Adrenal gland (tissue), 12 donors: ENCODE data around the gene CD177. TPM values are rescaled to one million over a fixed set of nuclear protein-coding genes. Genes with fewer than 3 reads are reported as not detected.
"Not testable (repeated sequence)": the region's sequence is repeated elsewhere in the genome, so short reads cannot be mapped to it uniquely, and the experiment has no call there.

ENCODE experiments used
- DNase-seq, 7 donors: peaks; one replicate each; pipeline ENCODE4 v3.0.0-alpha.2; 2019 to 2020
- H3K27ac ChIP-seq, 5 donors: fragments of 200-600 bp; sonication (generic) in 4 of 5; 1 replicate in 3 of 5; 2 replicates in 2 of 5; pipeline versions ENCODE4 v1.5.1 to v1.8.0; 2016 to 2020; ENCODE audit warnings: mild to moderate bottlenecking in 1 of 5
- H3K27me3 ChIP-seq: fragments of 200-600 bp; 2 replicates; pipeline ENCODE4 v1.8.0; 2021
- H3K36me3 ChIP-seq, 2 donors: fragments of 200-600 bp; replicated peaks in 1 of 2; 1 replicate in 1 of 2; 2 replicates in 1 of 2; pipeline versions ENCODE4 v1.5.1 to v1.8.0; 2018 to 2022
- H3K4me1 ChIP-seq, 2 donors: fragments of 200-600 bp; replicated peaks in 1 of 2; 1 replicate in 1 of 2; 2 replicates in 1 of 2; pipeline versions ENCODE4 v1.5.1 to v1.8.0; 2018 to 2021
- H3K4me3 ChIP-seq, 4 donors: fragments of 200-600 bp; sonication (generic) in 3 of 4; one replicate each; pipeline ENCODE4 v1.5.1; 2016 to 2018
- H3K9me3 ChIP-seq, 3 donors: fragments of 200-600 bp; sonication (generic) in 1 of 3; replicated peaks in 1 of 3; 1 replicate in 2 of 3; 2 replicates in 1 of 3; pipeline versions ENCODE4 v1.5.1 to v1.8.0; 2016 to 2021
- POLR2A ChIP-seq, 2 donors: fragments of 450-650 bp; IDR thresholded peaks; one replicate each; pipeline ENCODE4 v1.6.1; 2017; ENCODE audit warnings: antibody characterized with exemption in 2 of 2, mild to moderate bottlenecking in 2 of 2, moderate library complexity in 1 of 2
- WGBS, 4 donors: extraction: QIAGEN DNeasy Blood & Tissue Kit in 2 of 4; methylation state at CpG; one replicate each; pipeline versions ENCODE4 v1.1.5 to v1.1.7; 2013 to 2017; 5-methylcytosine and 5-hydroxymethylcytosine counted together
- intact Hi-C, 2 donors: fragments of 100-400 bp; cut with DNase I; formaldehyde crosslinking; loops; one replicate each; pipeline versions ENCODE4 v1.14.1 to v1.15.0; 2022 to 2023
- polyA plus RNA-seq, 3 donors: library from polyadenylated mRNA; stranded (reverse); fragments of 200-250 nt in 2 of 3; fragments of 350-450 nt in 1 of 3; fragmentation: Illumina TruSeq in 1 of 3; extraction: RNeasy Lipid Tissue Mini Kit (QIAGEN cat#74804) in 1 of 3; gene quantifications; one replicate each; pipeline ENCODE4 v1.2.3, GENCODE V29; 2013 to 2014
- total RNA-seq, 9 donors: library from RNA; depleted of rRNA in 4 of 9; stranded (reverse); fragments of >200 nt in 4 of 9; fragments of 120-200 nt in 1 of 9; fragmentation: NEBNext Ultra II Directional in 1 of 9; extraction: Animal tissue kit (Norgen Biotek cat#: 25700) in 1 of 9; gene quantifications; one replicate each; pipeline versions ENCODE4 v1.1.0 to v1.2.4, GENCODE V29; 2013 to 2023
- TF ChIP-seq, protein P1 (sequence below), 6 experiments: fragments of 450-650 bp in 4 of 6; fragments of 200-600 bp in 2 of 6; sonication (generic) in 1 of 6; IDR thresholded peaks; 1 replicate in 5 of 6; 2 replicates in 1 of 6; pipeline versions ENCODE4 v1.5.1 to v1.8.0; 2016 to 2021; ENCODE audit warnings: antibody characterized with exemption in 6 of 6, mild to moderate bottlenecking in 2 of 6, moderate library complexity in 1 of 6
- donor health status: healthy with polysubstance abuse.
- donor health status: Bipolar disorder and iron deficiency.
- donor health status: DM: yes; HTN: yes; CAD: no.
- donor health status: DM: no; HTN: no; CAD: no.
- donor health status: DM: no; HTN: no; CAD: no.
- donor health status: DM: yes; HTN: yes; CAD: no.

The CD177 gene
- total and polyA plus RNA-seq, 12 donors: 0.20 to 0.58 (median 0.39) TPM; not detected in 5

DNA sequence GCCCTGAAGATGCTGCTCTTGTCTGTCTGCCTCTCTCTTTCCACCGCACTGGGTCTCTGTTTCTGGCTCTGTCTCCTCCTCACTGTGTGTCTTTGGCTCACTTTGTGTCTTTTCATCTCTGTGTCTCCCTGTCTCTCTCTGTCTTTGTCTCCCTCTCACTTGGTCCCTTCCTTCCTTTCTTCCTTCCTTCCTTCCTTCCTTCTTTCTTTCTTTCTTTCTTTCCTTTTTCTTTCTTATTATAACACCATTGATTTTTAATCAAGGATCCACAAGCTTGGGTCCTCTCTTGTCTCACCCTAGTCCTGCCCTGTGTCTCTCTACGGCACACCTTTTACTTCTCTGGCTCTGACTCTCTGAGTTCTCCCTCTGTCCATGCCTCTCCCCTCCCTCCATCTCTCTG lies 14.3 kb downstream of the CD177 start:
- Histone ChIP-seq H3K27me3 (no peaks in the 10 kb centered on the region), H3K9me3 (no peaks in the 10 kb centered on the region), H3K36me3 (no peaks in the 10 kb centered on the region), H3K27ac (no peak overlapping the region), H3K4me1 (no peaks in the 10 kb centered on the region), H3K4me3 (no peak overlapping the region)
- 62 to 67% (median 65%) methylated on average over 2 of the region's 2 CpGs for WGBS, 4 donors
- DNase-seq: no peak
- intact Hi-C loops: no loop called here
- TF ChIP-seq POLR2A (IDR thresholded peaks at IDR 0.05): no peak
- TF ChIP-seq, protein P1, sequence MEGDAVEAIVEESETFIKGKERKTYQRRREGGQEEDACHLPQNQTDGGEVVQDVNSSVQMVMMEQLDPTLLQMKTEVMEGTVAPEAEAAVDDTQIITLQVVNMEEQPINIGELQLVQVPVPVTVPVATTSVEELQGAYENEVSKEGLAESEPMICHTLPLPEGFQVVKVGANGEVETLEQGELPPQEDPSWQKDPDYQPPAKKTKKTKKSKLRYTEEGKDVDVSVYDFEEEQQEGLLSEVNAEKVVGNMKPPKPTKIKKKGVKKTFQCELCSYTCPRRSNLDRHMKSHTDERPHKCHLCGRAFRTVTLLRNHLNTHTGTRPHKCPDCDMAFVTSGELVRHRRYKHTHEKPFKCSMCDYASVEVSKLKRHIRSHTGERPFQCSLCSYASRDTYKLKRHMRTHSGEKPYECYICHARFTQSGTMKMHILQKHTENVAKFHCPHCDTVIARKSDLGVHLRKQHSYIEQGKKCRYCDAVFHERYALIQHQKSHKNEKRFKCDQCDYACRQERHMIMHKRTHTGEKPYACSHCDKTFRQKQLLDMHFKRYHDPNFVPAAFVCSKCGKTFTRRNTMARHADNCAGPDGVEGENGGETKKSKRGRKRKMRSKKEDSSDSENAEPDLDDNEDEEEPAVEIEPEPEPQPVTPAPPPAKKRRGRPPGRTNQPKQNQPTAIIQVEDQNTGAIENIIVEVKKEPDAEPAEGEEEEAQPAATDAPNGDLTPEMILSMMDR (IDR thresholded peaks at IDR 0.05): no peak

DNA sequence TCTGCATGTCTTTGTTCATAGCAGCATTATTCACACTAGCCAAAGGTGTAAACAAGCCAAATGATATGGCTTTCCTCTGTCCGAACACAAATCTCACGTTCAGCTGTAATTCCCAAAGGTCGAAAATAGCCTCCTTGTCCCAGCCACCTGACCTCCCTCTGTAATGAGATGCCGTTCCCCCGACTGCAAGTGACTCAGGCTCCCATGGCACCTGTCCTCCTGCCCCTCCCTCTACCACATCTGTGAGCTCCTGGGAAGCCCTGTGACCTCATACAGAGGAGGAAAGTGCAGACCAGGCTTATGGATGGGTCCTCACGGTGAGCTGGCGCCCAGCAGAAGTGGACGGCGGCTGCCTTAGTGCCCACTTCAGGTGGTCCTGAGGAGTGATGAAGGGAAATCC lies 15.4 kb downstream of the CD177 start:
- H3K9me3 ChIP-seq, DNase-seq, intact Hi-C loops, H3K4me3 ChIP-seq, H3K4me1 ChIP-seq, H3K27ac ChIP-seq, H3K36me3 ChIP-seq, H3K27me3 ChIP-seq: not testable (repeated sequence)
- 46 to 73% (median 66%) methylated on average over 5 of the region's 9 CpGs for WGBS, 4 donors

DNA sequence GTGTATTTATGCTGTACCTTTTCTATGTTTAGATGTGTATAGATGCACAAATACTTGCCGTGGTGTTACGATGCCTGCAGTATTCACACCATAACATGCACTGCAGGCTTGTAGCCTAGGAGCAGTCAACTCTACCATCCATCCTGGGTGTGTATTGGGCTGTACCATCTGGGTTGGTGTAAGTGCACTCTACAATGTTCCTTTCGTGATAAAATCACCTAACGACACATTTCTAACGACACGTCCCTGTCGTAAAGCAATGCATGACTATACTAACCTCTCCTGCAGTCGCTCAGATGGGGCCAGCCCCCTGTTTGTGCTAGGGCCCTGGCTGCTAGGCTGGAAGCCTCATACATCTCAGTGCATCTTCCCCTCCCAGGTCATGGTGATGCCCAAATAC lies 18.4 kb downstream of the CD177 start:
- Histone ChIP-seq H3K4me1 (no peaks in the 10 kb centered on the region), H3K27me3 (no peaks in the 10 kb centered on the region), H3K4me3 (no peak overlapping the region), H3K27ac (no peak overlapping the region), H3K9me3 (no peaks in the 10 kb centered on the region), H3K36me3 (no peaks in the 10 kb centered on the region)
- TF ChIP-seq POLR2A (IDR thresholded peaks at IDR 0.05): no peak
- TF ChIP-seq, protein P1 (IDR thresholded peaks at IDR 0.05): no peak
- intact Hi-C loops: no loop called here
- 68 to 77% (median 71%) methylated on average over 8 of the region's 8 CpGs for WGBS, 4 donors
- DNase-seq: no peak

DNA sequence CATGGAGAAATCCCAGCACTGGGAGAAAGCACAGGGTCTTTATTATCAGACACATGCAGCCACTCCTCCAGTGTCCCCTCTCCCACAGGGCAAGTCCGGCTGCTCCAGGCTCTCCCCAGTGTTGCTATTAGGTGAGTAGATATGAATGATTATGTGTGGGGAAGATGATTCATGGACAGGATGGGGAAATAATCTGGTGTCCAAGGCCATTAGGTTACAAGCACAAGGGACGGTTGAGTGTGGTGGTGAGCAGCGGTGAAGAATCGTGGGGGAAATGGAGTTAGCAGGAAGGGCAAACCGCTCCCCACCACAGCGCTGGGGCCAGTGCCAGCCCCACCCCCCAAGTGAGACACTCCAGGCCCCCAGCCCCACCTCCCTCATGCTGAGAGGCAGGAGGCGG lies 19.0 kb downstream of the CD177 start:
- no peaks in the 10 kb centered on the region for H3K36me3 ChIP-seq
- H3K9me3 ChIP-seq: no peaks in the 10 kb centered on the region
- H3K4me3 ChIP-seq: no peak overlapping the region
- H3K4me1 ChIP-seq: no peaks in the 10 kb centered on the region
- TF ChIP-seq POLR2A (IDR thresholded peaks at IDR 0.05): no peak
- TF ChIP-seq, protein P1 (IDR thresholded peaks at IDR 0.05): no peak
- intact Hi-C loops: no loop called here
- no peaks in the 10 kb centered on the region for H3K27me3 ChIP-seq
- 34 to 60% (median 48%) methylated on average over 6 to 7 of the region's 7 CpGs for WGBS, 4 donors
- no peak for DNase-seq
- H3K27ac ChIP-seq: no peak overlapping the region

DNA sequence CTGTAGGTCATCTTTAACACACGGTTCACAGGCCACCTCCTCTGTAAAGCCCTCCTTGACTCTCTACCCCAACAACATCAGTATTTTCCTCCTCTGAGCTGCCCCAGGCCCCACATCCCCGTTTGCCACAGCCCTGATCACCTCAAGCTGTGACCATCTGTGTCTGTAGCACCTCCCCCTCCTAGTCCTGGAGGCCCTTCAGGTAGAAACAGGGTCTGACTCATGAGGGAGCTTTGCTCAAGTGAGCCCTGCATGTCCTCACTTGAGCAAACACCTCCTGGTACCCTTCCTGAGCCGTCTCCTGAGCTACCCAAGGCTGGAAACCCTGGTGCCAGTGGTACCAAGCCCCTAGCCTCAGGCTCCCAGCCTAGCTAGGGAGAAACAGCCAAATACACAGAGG lies 24.1 kb downstream of the CD177 start:
- intact Hi-C loops, H3K4me3 ChIP-seq, H3K4me1 ChIP-seq, DNase-seq, H3K36me3 ChIP-seq, H3K27me3 ChIP-seq, H3K9me3 ChIP-seq, H3K27ac ChIP-seq: not testable (repeated sequence)
- no CpG with 5 or more reads among the region's 3 CpGs for WGBS, 4 donors
